Hepatocyte (in vitro differentiated cells): Measurements from ENCODE around the gene LAPTM5. TPM values are rescaled to one million over a fixed set of nuclear protein-coding genes. Genes with fewer than 3 reads are reported as not detected.

Source experiments
- DNase-seq: peaks from one replicate; pipeline ENCODE4 v3.0.0-alpha.2; 2016; ENCODE audit warnings: low spot score
- H2AFZ ChIP-seq: fragments of 200-600 bp; sonication (generic); 2 replicates; pipeline ENCODE4 v1.6.0; 2016; ENCODE audit warnings: antibody characterized with exemption, mild to moderate bottlenecking
- H3K27ac ChIP-seq: fragments of 200-600 bp; sonication (generic); 2 replicates; pipeline ENCODE4 v1.5.1; 2016; ENCODE audit warnings: mild to moderate bottlenecking
- H3K27me3 ChIP-seq: fragments of 200-600 bp; sonication (generic); 2 replicates; pipeline ENCODE4 v1.6.1; 2016
- H3K36me3 ChIP-seq: fragments of 200-600 bp; sonication (generic); replicated peaks from 2 replicates; pipeline ENCODE4 v1.5.1; 2016; ENCODE audit warnings: low read depth; ENCODE audit not compliant: insufficient read depth
- H3K4me1 ChIP-seq: fragments of 200-600 bp; sonication (generic); 2 replicates; pipeline ENCODE4 v1.5.1; 2016; ENCODE audit warnings: mild to moderate bottlenecking, moderate library complexity; ENCODE audit not compliant: insufficient read depth
- H3K4me2 ChIP-seq: fragments of 200-600 bp; sonication (generic); 2 replicates; pipeline ENCODE4 v1.6.0; 2016
- H3K4me3 ChIP-seq: fragments of 200-600 bp; sonication (generic); 2 replicates; pipeline ENCODE4 v1.5.1; 2016; ENCODE audit warnings: mild to moderate bottlenecking
- H3K79me2 ChIP-seq: fragments of 200-600 bp; sonication (generic); 2 replicates; pipeline ENCODE4 v1.6.0; 2017; ENCODE audit warnings: mild to moderate bottlenecking
- H3K9me2 ChIP-seq: fragments of 200-600 bp; sonication (generic); replicated peaks from 2 replicates; pipeline ENCODE4 v1.6.0; 2017; ENCODE audit warnings: mild to moderate bottlenecking; ENCODE audit not compliant: insufficient read depth
- H3K9me3 ChIP-seq: fragments of 200-600 bp; sonication (generic); 2 replicates; pipeline ENCODE4 v1.5.1; 2016; ENCODE audit warnings: low read depth, mild to moderate bottlenecking
- H4K20me1 ChIP-seq: fragments of 200-600 bp; sonication (generic); 2 replicates; pipeline ENCODE4 v1.6.0; 2016; ENCODE audit warnings: mild to moderate bottlenecking; ENCODE audit not compliant: insufficient read depth, poor library complexity, severe bottlenecking
- CTCF ChIP-seq: fragments of 200-600 bp; sonication (generic); IDR thresholded peaks from 2 replicates; pipeline ENCODE4 v1.5.1; 2016; ENCODE audit warnings: antibody characterized with exemption, mild to moderate bottlenecking; ENCODE audit not compliant: poor library complexity
- EZH2 ChIP-seq: fragments of 200-600 bp; sonication (generic); IDR thresholded peaks from 2 replicates; pipeline ENCODE4 v1.6.1; 2016; ENCODE audit warnings: antibody characterized with exemption, mild to moderate bottlenecking, borderline replicate concordance
- EZH2phosphoT487 ChIP-seq: fragments of 200-600 bp; sonication (generic); IDR thresholded peaks from one replicate; pipeline ENCODE4 v1.6.1; 2018; ENCODE audit warnings: antibody characterized with exemption, mild to moderate bottlenecking, low read depth, moderate library complexity; ENCODE audit not compliant: unreplicated experiment, severe bottlenecking
- WGBS: methylation state at CpG from one replicate; pipeline ENCODE4 v1.1.6; 2016; ENCODE audit warnings: low lambda C conversion rate; ENCODE audit errors: missing lambda C conversion rate; 5-methylcytosine and 5-hydroxymethylcytosine counted together
- polyA plus RNA-seq: library from polyadenylated mRNA; unstranded; fragments of >200 nt; fragmentation: Nextera tagmentation; extraction: Ambion mirVana; gene quantifications from 2 replicates; pipeline ENCODE4 v1.2.1, GENCODE V29; 2016
- total RNA-seq: library from RNA; depleted of rRNA; stranded (reverse); fragments of >200 nt; gene quantifications from 2 replicates; pipeline ENCODE4 v1.2.3, GENCODE V29; 2014

LAPTM5 gene
- total and polyA plus RNA-seq, 2 experiments from 2014 or later = 2.6 to 3.2 TPM

- no peak overlapping the region for H3K27ac ChIP-seq
- no peaks in the 10 kb centered on the region for H3K9me3 ChIP-seq
- no peak overlapping the region for H3K4me3 ChIP-seq
- H3K79me2 ChIP-seq = peaks cover 3% of the 10 kb centered on the region
- no peaks in the 10 kb centered on the region for H3K36me3 ChIP-seq
- no peak for DNase-seq
- peaks cover 25% of the 10 kb centered on the region for H3K4me1 ChIP-seq
- no peak overlapping the region for H3K4me2 ChIP-seq
- no peaks in the 10 kb centered on the region for H3K9me2 ChIP-seq
- H4K20me1 ChIP-seq = no peaks in the 10 kb centered on the region
- TF ChIP-seq EZH2phosphoT487 (no peak), EZH2 (no peak), CTCF (no peak)
- H2AFZ ChIP-seq = no peak overlapping the region
- no peaks in the 10 kb centered on the region for H3K27me3 ChIP-seq
- WGBS = 88% methylated on average over 2 of the region's 2 CpGs
Measured at GRCh38 chr1:30724175-30724574, 33.4 kb downstream of the LAPTM5 start.

GRCh38 chr1:30723331-30723755 lies 34.2 kb downstream of the LAPTM5 start, which contains the start of gene MATN1:
Gene MATN1, minus strand, starts transcription at chr1:30723585. Its CDS starts 34 bp downstream, at chr1:30723551.
- Histone ChIP-seq H3K36me3 (no peaks in the 10 kb centered on the region), H3K9me2 (no peaks in the 10 kb centered on the region), H3K27ac (no peak within 1 kb of the TSS), H4K20me1 (no peaks in the 10 kb centered on the region), H3K27me3 (no peaks in the 10 kb centered on the region), H3K79me2 (peaks cover 3% of the 10 kb centered on the region), H2AFZ (no peak within 1 kb of the TSS), H3K9me3 (no peaks in the 10 kb centered on the region), H3K4me3 (no peak within 1 kb of the TSS), H3K4me2 (no peak within 1 kb of the TSS), H3K4me1 (peaks cover 25% of the 10 kb centered on the region)
- WGBS = 94% methylated on average over 8 of the region's 14 CpGs
- DNase-seq = no peak
- no peak for TF ChIP-seq EZH2phosphoT487
- TF ChIP-seq EZH2 = no peak
- no peak for TF ChIP-seq CTCF

GRCh38 chr1:30721812-30722537 lies 35.6 kb downstream of the LAPTM5 start:
- H3K4me1 ChIP-seq = peaks cover 15% of the 10 kb centered on the region
- H3K4me3 ChIP-seq = no peak overlapping the region
- no peaks in the 10 kb centered on the region for H4K20me1 ChIP-seq
- 90% methylated on average over 9 of the region's 9 CpGs for WGBS
- H3K9me3 ChIP-seq = no peaks in the 10 kb centered on the region
- no peaks in the 10 kb centered on the region for H3K9me2 ChIP-seq
- H3K4me2 ChIP-seq = no peak overlapping the region
- TF ChIP-seq EZH2 = no peak
- no peak for TF ChIP-seq EZH2phosphoT487
- no peak for TF ChIP-seq CTCF
- DNase-seq = no peak
- no peaks in the 10 kb centered on the region for H3K36me3 ChIP-seq
- no peaks in the 10 kb centered on the region for H3K27me3 ChIP-seq
- H3K79me2 ChIP-seq = peaks cover 3% of the 10 kb centered on the region
- H3K27ac ChIP-seq = no peak overlapping the region
- no peak overlapping the region for H2AFZ ChIP-seq
